Erythroblast (primary cell): ENCODE results near the gene CEP250.
"Not testable (repeated sequence)": the region's sequence is repeated elsewhere in the genome, so short reads cannot be mapped to it uniquely, and the experiment has no call there.

Experiments
- GATA1 ChIP-seq: IDR thresholded peaks from 2 replicates; pipeline ENCODE4 v1.6.1; 2011; ENCODE audit warnings: low read depth, mild to moderate bottlenecking, control low read depth, low read length, moderate library complexity
- POLR2A ChIP-seq: IDR thresholded peaks from 2 replicates; pipeline ENCODE4 v1.6.1; 2011; ENCODE audit warnings: mild to moderate bottlenecking, low read length

DNA sequence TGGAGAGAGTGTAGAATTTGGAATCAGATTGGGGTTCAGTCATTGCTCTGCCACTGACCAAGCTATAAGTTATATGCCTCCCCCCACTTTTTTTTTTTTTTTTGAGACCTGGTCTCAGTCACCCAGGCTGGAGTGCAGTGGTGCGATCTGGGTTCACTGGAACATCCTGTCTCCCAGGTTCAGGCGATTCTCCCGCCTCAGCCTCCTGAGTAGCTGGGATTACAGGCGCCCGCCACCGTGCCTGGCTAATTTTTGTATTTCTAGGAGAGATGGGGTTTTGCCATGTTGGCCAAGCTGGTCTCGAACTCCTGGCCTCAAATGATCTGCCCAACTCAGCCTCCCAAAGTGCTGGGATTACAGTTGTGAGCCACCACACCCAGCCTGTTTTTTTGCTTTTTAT is 1.3 kb downstream of the CEP250 start:
- not testable (repeated sequence) for TF ChIP-seq POLR2A, GATA1
